HEK293 (cell line): ENCODE results near the gene MSRB1.

ENCODE experiments used
- BCL11B ChIP-seq: fragments of 450-650 bp; formaldehyde crosslinking; IDR thresholded peaks from 2 replicates; pipeline ENCODE4 v1.5.1; 2016; ENCODE audit warnings: low read depth, missing biosample characterization, missing genetic modification characterization
- CTCF ChIP-seq: fragments of 450-650 bp; formaldehyde crosslinking; IDR thresholded peaks from 2 replicates; pipeline ENCODE4 v1.5.1; 2016; ENCODE audit warnings: missing biosample characterization, missing genetic modification characterization
- HOXD13 ChIP-seq: sonication (generic); formaldehyde crosslinking; IDR thresholded peaks from 2 replicates; pipeline ENCODE4 v1.8.0; 2022; ENCODE audit warnings: missing genetic modification reagents, borderline replicate concordance
- KLF10 ChIP-seq: fragments of 450-650 bp; IDR thresholded peaks from 2 replicates; pipeline ENCODE4 v1.5.1; 2018; ENCODE audit warnings: missing biosample characterization, mild to moderate bottlenecking, missing genetic modification characterization
- KLF16 ChIP-seq: fragments of 450-650 bp; formaldehyde crosslinking; IDR thresholded peaks from 2 replicates; pipeline ENCODE4 v1.5.1; 2017; ENCODE audit warnings: missing biosample characterization, missing genetic modification characterization
- SCRT2 ChIP-seq: fragments of 450-650 bp; formaldehyde crosslinking; IDR thresholded peaks from 2 replicates; pipeline ENCODE4 v1.5.1; 2016; ENCODE audit warnings: missing biosample characterization, missing genetic modification characterization
- ZBTB1 ChIP-seq: fragments of 450-650 bp; formaldehyde crosslinking; IDR thresholded peaks from 2 replicates; pipeline ENCODE4 v1.5.1; 2016; ENCODE audit warnings: missing biosample characterization, missing genetic modification characterization
- ZBTB26 ChIP-seq: fragments of 450-650 bp; formaldehyde crosslinking; optimal IDR thresholded peaks from 2 replicates; pipeline ENCODE3; 2016; ENCODE audit warnings: missing biosample characterization, mild to moderate bottlenecking, missing genetic modification characterization
- ZBTB7A ChIP-seq: fragments of 450-650 bp; formaldehyde crosslinking; IDR thresholded peaks from 2 replicates; pipeline ENCODE4 v1.5.1; 2016; ENCODE audit warnings: low read depth, missing biosample characterization, missing genetic modification characterization
- ZEB2 ChIP-seq: fragments of 450-650 bp; formaldehyde crosslinking; IDR thresholded peaks from 2 replicates; pipeline ENCODE4 v1.5.1; 2016; ENCODE audit warnings: missing biosample characterization, missing genetic modification characterization
- ZFHX2 ChIP-seq: fragments of 450-650 bp; formaldehyde crosslinking; conservative IDR thresholded peaks from 2 replicates; pipeline ENCODE4 v1.5.1; 2016; ENCODE audit warnings: missing biosample characterization, missing genetic modification characterization
- ZNF157 ChIP-seq: fragments of 450-650 bp; formaldehyde crosslinking; IDR thresholded peaks from 2 replicates; pipeline ENCODE4 v1.5.1; 2016; ENCODE audit warnings: missing biosample characterization, missing genetic modification characterization
- ZNF175 ChIP-seq: fragments of 450-650 bp; formaldehyde crosslinking; IDR thresholded peaks from 2 replicates; pipeline ENCODE4 v1.5.1; 2016; ENCODE audit warnings: missing biosample characterization, missing genetic modification characterization
- ZNF19 ChIP-seq: fragments of 450-650 bp; formaldehyde crosslinking; IDR thresholded peaks from 2 replicates; pipeline ENCODE4; 2016; ENCODE audit warnings: missing biosample characterization, missing genetic modification characterization, low read depth
- ZNF37A ChIP-seq: fragments of 450-650 bp; IDR thresholded peaks from 2 replicates; pipeline ENCODE4 v1.5.1; 2018; ENCODE audit warnings: missing biosample characterization, missing genetic modification characterization
- ZNF404 ChIP-seq: fragments of 450-650 bp; formaldehyde crosslinking; IDR thresholded peaks from 2 replicates; pipeline ENCODE4 v1.5.1; 2017; ENCODE audit warnings: missing biosample characterization, missing genetic modification characterization
- ZNF501 ChIP-seq: fragments of 450-650 bp; formaldehyde crosslinking; IDR thresholded peaks from 2 replicates; pipeline ENCODE4 v1.5.1; 2016; ENCODE audit warnings: missing biosample characterization, missing genetic modification characterization
- ZNF530 ChIP-seq: fragments of 450-650 bp; formaldehyde crosslinking; IDR thresholded peaks from 2 replicates; pipeline ENCODE4 v1.5.1; 2016; ENCODE audit warnings: low read depth, missing biosample characterization, missing genetic modification characterization
- ZNF621 ChIP-seq: fragments of 450-650 bp; formaldehyde crosslinking; IDR thresholded peaks from 2 replicates; pipeline ENCODE4 v1.5.1; 2017; ENCODE audit warnings: missing biosample characterization, missing genetic modification characterization
- ZNF654 ChIP-seq: fragments of 450-650 bp; formaldehyde crosslinking; IDR thresholded peaks from 2 replicates; pipeline ENCODE4 v1.5.1; 2016; ENCODE audit warnings: low read depth, missing biosample characterization, missing genetic modification characterization
- ZNF658 ChIP-seq: fragments of 450-650 bp; formaldehyde crosslinking; IDR thresholded peaks from 2 replicates; pipeline ENCODE4; 2016; ENCODE audit warnings: missing biosample characterization, missing genetic modification characterization
- ZNF701 ChIP-seq: fragments of 450-650 bp; formaldehyde crosslinking; IDR thresholded peaks from 2 replicates; pipeline ENCODE4 v1.5.1; 2016; ENCODE audit warnings: missing biosample characterization, missing genetic modification characterization
- ZNF707 ChIP-seq: fragments of 450-650 bp; formaldehyde crosslinking; IDR thresholded peaks from 2 replicates; pipeline ENCODE4 v1.5.1; 2016; ENCODE audit warnings: missing biosample characterization, missing genetic modification characterization
- ZNF76 ChIP-seq: fragments of 450-650 bp; formaldehyde crosslinking; IDR thresholded peaks from 2 replicates; pipeline ENCODE4; 2016; ENCODE audit warnings: low read depth, missing biosample characterization, missing genetic modification characterization, borderline replicate concordance
- ZNF791 ChIP-seq: fragments of 450-650 bp; formaldehyde crosslinking; IDR thresholded peaks from 2 replicates; pipeline ENCODE4 v1.5.1; 2016; ENCODE audit warnings: missing biosample characterization, missing genetic modification characterization
- TF ChIP-seq, protein P1 (sequence below): fragments of 450-650 bp; formaldehyde crosslinking; IDR thresholded peaks from 2 replicates; pipeline ENCODE4 v1.5.1; 2016; ENCODE audit warnings: missing biosample characterization, missing genetic modification characterization
- TF ChIP-seq, protein P2 (sequence below): fragments of 450-650 bp; formaldehyde crosslinking; IDR thresholded peaks from 2 replicates; pipeline ENCODE4 v1.5.1; 2016; ENCODE audit warnings: missing biosample characterization, missing genetic modification characterization
- TF ChIP-seq, protein P3 (sequence below): fragments of 450-650 bp; formaldehyde crosslinking; IDR thresholded peaks from 2 replicates; pipeline ENCODE4 v1.5.1; 2016; ENCODE audit warnings: missing biosample characterization, missing genetic modification characterization
- TF ChIP-seq, protein P4 (sequence below): fragments of 450-650 bp; formaldehyde crosslinking; IDR thresholded peaks from 2 replicates; pipeline ENCODE4 v1.5.1; 2016; ENCODE audit warnings: missing biosample characterization, missing genetic modification characterization

Gene MSRB1

DNA sequence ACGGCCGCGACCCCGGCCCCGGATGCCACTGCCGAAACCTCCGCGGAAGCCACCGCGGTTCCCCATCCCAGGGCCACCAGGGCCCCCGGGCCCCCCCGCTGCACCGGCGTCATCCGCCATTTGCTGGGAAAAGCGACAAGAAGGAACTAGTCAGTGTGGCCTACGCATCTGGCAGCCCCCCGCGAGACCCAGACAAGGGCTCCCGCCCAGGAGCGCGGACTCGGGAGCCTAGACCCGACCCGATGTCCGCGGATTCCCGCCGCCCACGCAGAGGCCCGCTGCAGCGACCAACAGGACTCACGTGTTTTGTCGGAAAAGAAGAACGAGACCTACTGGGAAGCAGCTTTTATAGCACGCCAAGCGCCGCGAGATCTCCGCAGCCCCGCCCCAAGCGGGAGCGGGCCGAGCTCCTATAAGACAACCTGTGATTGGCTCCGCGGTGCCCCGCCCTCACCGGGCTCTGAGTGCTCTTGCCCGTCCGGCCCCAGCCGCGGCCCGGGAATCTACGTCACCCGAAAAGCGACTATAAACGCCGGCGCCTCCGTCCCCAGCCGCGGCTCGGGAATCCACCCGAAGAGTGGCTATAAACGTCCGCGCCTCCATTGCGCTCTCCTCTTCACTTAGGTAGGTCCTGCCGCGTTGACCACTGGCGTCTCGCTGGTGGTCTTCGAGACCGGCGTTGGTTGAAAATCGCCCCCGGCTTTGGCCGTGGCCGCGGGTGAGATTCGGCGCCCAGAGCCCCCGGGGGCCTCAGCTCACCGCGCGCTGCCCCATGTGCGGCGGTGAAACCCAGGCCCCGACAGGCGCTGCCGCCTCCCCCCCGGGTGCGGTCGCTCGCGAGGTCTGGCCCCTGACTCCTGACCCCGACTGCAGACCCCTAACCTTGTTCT is 21.8 kb upstream of the MSRB1 start, which contains the start of gene RPS2 (continued):
- TF ChIP-seq ZNF654 (tag by site-specific recombination), result no peak
- peak; percentile 74; the same call in 1 of the 2 replicates for TF ChIP-seq ZBTB7A (tag by site-specific recombination)
- TF ChIP-seq ZNF404 (tag by site-specific recombination), result no peak; the same call in 1 of the 2 replicates
- no peak for TF ChIP-seq ZNF19 (tag by site-specific recombination)
- no peak for TF ChIP-seq ZNF621 (tag by site-specific recombination)
- TF ChIP-seq ZBTB1, result no peak
- peak; percentile 60 for TF ChIP-seq SCRT2 (tag by site-specific recombination)
- TF ChIP-seq BCL11B (tag by site-specific recombination), result peak; percentile 90
- peak; percentile 85 for TF ChIP-seq ZNF501 (tag by site-specific recombination)
- TF ChIP-seq, protein P1, sequence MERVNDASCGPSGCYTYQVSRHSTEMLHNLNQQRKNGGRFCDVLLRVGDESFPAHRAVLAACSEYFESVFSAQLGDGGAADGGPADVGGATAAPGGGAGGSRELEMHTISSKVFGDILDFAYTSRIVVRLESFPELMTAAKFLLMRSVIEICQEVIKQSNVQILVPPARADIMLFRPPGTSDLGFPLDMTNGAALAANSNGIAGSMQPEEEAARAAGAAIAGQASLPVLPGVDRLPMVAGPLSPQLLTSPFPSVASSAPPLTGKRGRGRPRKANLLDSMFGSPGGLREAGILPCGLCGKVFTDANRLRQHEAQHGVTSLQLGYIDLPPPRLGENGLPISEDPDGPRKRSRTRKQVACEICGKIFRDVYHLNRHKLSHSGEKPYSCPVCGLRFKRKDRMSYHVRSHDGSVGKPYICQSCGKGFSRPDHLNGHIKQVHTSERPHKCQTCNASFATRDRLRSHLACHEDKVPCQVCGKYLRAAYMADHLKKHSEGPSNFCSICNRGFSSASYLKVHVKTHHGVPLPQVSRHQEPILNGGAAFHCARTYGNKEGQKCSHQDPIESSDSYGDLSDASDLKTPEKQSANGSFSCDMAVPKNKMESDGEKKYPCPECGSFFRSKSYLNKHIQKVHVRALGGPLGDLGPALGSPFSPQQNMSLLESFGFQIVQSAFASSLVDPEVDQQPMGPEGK (tag by site-specific recombination), result peak; percentile 70
- TF ChIP-seq, protein P2, sequence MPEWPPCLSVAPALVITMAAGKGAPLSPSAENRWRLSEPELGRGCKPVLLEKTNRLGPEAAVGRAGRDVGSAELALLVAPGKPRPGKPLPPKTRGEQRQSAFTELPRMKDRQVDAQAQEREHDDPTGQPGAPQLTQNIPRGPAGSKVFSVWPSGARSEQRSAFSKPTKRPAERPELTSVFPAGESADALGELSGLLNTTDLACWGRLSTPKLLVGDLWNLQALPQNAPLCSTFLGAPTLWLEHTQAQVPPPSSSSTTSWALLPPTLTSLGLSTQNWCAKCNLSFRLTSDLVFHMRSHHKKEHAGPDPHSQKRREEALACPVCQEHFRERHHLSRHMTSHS (tag by site-specific recombination), result no peak
- no peak for TF ChIP-seq ZNF175 (tag by site-specific recombination)
- no peak for TF ChIP-seq ZNF37A (tag by site-specific recombination)
- no peak for TF ChIP-seq ZNF791 (tag by site-specific recombination)
- no peak; the same call in 1 of the 2 replicates for TF ChIP-seq CTCF (tag by site-specific recombination)
- TF ChIP-seq ZNF701 (tag by site-specific recombination), result no peak
- peak; percentile 93 for TF ChIP-seq ZFHX2 (tag by site-specific recombination)
- TF ChIP-seq ZNF157 (tag by site-specific recombination), result no peak
- peak; percentile 77; the same call in 1 of the 2 replicates for TF ChIP-seq ZNF76 (tag by site-specific recombination)
- no peak for TF ChIP-seq HOXD13
- TF ChIP-seq ZNF707 (tag by site-specific recombination), result no peak
- TF ChIP-seq KLF10 (tag by site-specific recombination), result peak; percentile 88; the same call in 1 of the 2 replicates
- TF ChIP-seq KLF16 (tag by site-specific recombination), result peak; percentile 87
- TF ChIP-seq ZNF658 (tag by site-specific recombination), result no peak
- TF ChIP-seq ZBTB26 (tag by site-specific recombination), result peak; percentile 76
- TF ChIP-seq, protein P3, sequence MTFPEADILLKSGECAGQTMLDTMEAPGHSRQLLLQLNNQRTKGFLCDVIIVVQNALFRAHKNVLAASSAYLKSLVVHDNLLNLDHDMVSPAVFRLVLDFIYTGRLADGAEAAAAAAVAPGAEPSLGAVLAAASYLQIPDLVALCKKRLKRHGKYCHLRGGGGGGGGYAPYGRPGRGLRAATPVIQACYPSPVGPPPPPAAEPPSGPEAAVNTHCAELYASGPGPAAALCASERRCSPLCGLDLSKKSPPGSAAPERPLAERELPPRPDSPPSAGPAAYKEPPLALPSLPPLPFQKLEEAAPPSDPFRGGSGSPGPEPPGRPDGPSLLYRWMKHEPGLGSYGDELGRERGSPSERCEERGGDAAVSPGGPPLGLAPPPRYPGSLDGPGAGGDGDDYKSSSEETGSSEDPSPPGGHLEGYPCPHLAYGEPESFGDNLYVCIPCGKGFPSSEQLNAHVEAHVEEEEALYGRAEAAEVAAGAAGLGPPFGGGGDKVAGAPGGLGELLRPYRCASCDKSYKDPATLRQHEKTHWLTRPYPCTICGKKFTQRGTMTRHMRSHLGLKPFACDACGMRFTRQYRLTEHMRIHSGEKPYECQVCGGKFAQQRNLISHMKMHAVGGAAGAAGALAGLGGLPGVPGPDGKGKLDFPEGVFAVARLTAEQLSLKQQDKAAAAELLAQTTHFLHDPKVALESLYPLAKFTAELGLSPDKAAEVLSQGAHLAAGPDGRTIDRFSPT (tag by site-specific recombination), result no peak
- TF ChIP-seq ZNF530 (tag by site-specific recombination), result no peak
- TF ChIP-seq, protein P4, sequence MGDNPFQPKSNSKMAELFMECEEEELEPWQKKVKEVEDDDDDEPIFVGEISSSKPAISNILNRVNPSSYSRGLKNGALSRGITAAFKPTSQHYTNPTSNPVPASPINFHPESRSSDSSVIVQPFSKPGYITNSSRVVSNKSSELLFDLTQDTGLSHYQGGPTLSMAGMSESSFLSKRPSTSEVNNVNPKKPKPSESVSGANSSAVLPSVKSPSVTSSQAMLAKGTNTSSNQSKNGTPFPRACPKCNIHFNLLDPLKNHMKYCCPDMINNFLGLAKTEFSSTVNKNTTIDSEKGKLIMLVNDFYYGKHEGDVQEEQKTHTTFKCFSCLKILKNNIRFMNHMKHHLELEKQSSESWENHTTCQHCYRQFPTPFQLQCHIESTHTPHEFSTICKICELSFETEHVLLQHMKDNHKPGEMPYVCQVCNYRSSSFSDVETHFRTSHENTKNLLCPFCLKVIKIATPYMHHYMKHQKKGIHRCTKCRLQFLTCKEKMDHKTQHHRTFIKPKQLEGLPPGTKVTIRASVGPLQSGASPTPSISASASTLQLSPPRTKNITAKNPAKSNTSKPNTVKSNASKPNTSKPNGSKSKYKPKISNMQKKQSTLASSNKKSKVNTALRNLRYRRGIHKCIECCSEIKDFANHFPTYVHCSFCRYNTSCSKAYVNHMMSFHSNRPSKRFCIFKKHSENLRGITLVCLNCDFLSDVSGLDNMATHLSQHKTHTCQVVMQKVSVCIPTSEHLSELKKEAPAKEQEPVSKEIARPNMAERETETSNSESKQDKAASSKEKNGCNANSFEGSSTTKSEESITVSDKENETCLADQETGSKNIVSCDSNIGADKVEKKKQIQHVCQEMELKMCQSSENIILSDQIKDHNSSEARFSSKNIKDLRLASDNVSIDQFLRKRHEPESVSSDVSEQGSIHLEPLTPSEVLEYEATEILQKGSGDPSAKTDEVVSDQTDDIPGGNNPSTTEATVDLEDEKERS, result no peak
- TF ChIP-seq ZEB2 (tag by site-specific recombination), result peak; percentile 95
